ENCODE measurements around the gene TMEM242.

The TMEM242 gene

DNA sequence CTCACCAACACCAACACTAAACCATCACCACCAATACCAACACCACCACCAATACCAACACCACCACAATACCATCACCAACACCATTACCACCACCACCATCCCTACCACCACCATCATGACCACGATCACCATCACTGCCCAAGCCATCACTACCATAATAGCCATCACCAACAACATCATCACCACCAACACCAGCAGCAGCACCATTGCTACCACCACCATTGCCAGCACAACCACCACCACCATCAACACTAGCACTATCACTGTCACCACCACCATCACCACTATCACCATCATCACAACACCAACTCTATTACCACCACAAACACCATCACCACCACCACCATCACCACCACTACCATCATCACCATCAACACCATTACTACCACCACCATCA is 53.0 kb downstream of the TMEM242 start:
- no peak for DNase-seq (ENCODE audit: low read depth)

DNA sequence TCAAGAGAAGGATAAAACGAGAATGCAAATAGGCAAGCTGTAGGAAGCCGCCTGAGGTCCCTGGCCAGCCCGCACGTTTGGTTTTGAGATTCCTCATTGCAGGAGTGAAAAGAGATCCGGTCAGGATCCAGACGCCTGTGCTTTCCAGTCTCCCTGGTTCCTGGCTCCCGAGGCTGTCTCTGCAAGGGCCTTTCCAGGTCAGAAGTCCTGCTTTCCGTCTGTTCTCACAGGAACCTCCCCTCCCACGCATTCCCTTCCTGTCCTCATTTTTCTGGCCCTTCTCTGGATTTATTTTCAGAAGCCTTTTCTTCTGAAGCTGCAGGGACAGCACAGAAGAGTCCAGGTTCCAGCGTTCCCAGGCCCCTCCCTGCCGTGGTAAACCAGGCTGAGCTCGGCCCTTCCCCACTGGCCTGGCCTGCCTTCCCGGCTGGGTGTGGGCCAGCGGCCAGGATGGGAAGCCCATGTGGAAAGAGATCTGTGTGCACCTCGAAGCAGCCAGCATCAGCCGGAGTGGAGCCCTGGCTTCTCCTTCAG is 54.0 kb downstream of the TMEM242 start:
- peak; percentile 22 for DNase-seq (ENCODE audit: low read depth)

DNA sequence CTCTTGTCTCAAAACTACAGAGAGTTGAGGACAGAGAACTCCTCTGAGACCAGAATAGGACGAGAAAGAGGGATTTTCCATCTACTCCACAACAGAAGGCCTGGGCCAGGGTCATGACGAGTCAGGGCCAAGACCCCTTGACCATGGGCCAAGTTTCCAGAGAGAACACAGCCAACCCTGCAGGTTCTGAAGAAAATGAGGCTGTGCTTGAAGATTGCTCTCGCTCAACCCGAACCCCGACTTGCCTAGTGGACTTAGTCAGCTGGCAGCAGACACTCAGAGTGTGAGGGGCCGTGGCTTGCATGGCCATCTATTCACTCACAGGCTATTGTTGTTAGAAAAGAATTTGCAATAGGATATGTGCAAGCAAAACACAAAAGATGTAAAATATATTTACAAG is 54.5 kb downstream of the TMEM242 start:
- no peak for DNase-seq (ENCODE audit: low read depth)

DNA sequence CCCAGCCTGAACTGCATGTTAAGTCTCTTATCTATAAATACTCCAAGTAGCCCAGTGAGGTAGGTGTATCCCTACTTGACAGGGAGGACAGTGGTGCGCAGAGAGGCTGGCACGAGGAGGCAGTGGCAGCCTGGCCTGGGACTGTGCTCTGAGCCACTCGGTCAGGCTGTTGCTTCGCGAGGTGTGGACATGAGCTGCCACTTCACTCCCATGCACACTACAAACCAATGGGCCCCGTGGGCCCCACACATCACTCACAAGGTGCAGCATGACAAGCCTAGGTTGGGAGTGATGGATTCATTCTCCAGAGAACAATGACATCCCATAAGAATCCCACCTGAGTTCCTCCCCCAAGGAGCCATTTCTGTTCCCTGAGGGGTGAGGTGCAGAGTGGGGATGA is 54.9 kb downstream of the TMEM242 start:
- no peak for DNase-seq (ENCODE audit: low read depth)

DNA sequence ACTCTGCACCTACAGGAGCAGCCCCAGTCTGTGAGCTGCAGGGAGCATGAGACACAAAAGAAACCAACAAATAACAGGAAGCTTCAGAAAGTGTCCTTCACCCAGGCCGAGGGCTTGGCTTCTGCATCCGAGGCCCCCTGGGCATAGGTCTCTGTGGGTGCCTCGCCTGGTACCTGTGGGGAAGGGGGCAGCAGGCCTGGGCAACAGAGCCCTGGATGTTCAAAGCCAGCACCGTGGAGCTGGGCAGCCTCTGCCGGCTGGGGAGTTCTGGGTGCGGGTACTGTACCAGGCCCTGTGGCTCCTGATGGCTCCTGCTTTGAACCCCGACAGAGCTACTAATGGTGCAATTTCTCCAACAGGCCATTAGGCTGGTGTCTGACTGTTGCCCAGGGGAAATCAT is 55.7 kb downstream of the TMEM242 start:
- no peak for DNase-seq (ENCODE audit: low read depth)

DNA sequence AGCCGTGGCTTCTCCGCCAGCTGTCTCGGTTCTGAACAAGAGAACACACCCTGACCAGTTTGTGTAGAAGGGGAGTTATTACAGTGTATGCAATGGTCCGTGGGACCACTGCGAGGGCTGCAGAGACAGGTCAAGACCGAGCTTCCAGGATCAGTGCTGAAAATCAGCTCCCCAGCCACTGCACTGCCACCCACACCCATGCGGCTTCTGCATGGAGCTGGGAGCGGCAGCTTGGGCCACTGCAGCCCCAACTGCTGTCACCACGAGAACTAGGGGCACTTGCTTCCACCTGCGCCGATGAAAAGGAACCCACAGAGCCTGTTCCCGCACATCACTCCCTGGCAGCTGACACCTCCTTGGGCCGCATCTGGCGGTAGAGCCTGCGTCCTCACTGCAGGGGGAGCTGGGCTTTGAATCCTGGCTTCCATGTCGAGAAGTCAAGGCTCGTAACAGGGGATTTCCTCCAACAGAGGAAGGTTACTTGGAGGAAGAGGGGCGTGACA is 56.2 kb downstream of the TMEM242 start:
- DNase-seq (ENCODE audit: low read depth) = no peak

DNA sequence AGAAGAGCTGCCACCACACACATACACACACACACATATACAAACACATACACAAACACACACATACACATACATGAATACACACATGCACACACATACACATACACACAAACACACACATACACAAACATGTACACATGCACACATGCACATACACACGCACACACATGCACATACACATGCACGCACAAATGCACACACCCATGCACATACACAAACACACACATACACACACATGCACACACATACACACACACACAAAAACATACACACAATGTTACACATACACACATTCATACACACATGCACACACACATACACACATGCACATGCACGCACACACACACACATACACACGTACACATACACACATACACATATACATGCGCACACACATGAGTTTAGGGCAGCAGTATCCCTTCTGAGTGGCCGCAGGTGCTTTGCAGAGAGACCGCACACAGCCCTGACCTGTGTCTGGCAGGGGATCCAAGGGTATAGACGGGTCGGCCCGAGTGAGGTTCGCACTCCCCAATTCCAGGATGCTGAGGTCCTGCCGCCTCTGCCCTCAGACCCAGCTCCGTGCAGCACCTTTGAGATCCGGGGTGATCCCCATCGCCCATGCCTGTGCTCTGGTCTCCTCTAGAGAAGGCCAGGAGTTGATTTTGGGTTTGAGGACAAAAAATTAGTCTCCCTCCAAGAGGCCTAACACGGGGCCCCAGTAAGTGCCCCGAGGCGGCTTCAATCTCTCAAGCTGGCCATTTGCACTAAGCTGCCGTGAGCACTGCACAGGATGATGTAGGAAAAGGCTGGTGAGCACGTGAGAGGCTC is 56.8 kb downstream of the TMEM242 start:
- no peak for DNase-seq (ENCODE audit: low read depth)

DNA sequence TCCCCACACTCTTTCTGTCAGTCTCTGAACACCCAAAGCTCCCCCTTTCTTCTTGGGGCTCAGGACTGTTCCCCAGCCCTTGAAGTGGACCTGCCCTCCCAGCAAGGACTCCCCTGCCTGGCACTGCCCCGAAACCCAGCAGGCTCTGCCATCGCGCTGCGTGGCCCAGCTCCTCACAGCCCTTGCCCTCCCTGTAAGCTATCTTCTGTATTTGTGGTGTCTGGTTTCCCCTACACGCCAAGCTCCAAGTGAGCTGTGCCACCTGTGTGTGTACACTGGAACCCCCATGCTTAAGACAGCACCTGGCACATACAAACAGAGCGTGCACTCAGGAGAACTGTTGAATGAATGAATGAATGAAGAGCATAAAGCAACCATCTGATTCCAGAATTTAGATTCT is 57.7 kb downstream of the TMEM242 start:
- DNase-seq (ENCODE audit: low read depth) = no peak

DNA sequence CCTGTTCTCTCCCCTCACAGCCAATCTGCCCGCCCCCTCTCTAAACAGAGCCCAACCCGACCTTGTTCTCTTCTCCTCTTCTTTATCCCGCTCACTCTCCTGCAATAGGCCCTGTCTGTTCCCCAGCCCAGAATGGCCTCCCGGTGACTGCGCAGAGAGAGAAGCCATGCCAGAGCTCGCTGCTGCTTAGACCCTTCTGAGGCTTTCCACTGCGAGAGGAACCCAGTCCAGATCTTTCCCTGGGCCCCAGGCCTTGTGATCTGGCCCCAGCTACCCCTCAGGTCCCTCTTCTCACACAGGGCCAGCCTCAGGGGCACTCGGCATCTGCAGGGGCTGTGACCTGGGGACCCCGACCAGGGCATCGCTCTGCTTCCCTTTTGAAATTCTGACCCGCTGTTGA is 58.1 kb downstream of the TMEM242 start:
- no peak for DNase-seq (ENCODE audit: low read depth)

DNA sequence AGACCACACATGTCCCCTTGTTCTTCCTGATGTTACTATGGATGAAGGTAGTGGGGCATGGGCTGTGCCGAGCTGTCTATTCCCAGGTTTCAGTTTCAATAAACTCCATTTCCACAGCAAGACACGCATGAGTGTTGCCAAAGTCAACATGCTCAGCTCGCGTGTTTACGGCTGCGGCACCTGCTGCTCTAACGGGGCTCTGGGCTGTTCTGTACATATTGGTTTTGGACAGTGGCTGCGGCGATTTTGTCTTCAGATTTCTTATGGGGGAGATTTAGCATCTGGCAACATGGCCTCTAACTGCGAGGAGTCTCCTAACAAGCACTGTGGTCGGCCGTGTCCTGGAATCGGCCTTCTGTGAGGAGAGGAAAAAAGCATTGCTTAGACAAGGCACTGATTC is 58.6 kb downstream of the TMEM242 start:
- DNase-seq (ENCODE audit: low read depth) = no peak

DNA sequence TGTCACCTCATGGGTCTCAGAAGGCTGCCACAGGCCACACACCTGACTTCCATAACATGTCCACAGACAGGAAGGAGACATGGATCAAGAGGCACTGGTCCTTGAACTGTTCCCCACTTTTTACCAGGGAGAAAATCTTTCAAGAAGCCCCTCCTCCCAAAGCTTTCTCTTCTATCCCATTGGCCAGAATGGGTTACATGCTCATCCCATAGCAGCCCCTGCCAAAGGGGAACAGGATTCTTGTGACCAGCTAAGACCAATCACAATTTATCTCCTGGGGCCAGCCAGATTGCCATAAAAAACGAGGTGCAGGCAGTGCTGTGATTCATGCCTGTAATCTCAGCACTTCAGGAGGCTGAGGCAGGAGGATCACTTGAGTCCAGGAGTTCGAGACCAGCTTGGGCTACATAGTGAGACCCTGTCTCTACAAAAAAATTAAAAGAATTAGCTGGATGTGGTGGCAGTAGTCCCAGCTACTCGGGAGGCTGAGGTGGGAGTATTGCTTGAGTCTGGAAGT is 59.4 kb downstream of the TMEM242 start:
- DNase-seq (ENCODE audit: low read depth) = no peak

DNA sequence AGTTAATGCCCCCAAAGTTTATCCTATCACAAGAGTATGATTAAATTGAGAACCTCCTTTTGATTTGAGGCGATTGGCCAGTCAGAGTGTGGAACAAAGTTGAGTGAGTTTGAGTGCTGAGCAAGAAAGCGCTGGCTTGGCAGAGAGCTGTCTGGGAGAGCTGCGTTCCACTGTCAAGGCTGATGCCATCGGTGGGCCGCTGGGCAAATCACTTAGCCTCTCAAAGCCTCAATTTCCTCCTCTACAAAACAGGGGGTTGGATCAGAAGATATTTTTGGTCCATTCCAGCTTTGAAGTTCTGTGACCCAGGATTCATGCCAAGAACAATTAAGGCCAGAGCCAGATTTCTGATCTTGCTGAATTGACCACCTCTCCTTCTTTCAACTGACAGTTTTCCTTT is 60.2 kb downstream of the TMEM242 start:
- no peak for DNase-seq (ENCODE audit: low read depth)

DNA sequence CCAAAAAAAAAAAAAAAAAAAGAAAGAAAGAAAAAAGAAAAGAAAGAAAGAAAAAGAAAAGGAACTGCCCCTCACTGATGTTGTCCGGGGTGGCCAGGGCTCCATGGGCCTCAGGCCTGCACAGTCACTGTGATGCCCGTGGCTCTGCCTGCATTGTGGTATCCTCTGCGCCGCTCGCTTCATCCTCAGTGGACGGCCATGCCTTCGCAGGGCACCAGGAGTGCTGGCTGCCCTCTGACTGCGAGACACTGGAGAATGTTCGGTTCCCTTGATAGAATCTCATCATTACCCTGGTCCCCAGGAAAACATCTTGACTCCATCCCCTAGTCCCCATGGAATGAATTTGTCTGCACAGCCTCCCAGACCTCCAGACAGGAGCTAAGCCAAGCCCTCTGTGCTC is 61.7 kb downstream of the TMEM242 start:
- no peak for DNase-seq (ENCODE audit: low read depth)

DNA sequence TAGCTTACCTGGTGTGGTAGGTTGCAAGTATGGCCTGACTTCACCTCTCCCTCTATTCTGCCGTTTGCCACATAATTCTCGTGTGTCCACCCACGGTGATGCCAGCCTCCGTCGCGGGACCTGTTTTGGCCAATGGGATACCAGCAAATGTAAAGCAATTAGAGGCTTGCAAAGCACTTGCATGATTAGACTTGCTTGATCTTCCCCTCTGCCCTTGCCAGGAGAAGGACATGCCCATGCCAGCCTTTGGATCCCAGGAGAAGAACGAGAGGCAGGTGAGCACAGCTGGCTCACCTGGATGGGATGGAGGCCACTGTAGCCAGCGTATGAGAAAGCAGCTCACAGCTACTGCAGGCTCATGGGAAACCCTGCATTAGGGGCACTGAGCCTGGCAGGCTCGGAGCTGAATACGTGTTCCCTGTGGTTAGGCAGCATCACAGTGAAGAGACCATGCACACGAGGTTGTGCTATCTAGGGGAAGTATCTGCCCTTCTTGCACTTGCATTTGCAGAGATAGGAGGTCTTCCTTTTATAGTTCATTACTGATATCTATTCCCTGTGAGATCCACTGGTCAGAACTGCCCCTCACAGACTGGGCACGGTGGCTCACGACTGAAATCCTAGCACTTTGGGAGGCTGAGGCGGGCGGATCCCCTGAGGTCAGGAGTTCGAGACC is 62.4 kb downstream of the TMEM242 start:
- DNase-seq (ENCODE audit: low read depth) = no peak

DNA sequence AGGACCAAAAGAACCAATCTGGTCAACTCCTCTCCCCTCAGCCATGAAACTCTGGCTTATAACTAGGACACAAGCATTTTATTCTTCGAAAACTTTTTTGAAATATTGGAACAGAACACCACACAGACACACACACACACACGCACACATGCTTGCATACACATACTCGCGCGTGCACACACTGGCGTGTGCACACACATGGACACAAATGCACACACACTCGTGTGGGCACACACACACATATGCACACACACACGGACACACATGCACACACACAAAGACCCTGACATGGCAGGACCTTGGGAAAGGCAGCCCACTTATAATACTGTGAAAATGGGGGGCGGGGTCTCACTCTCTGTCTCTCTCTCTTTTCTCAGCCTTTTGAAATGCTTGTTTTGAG is 63.9 kb downstream of the TMEM242 start:
- DNase-seq (ENCODE audit: low read depth) = no peak

DNA sequence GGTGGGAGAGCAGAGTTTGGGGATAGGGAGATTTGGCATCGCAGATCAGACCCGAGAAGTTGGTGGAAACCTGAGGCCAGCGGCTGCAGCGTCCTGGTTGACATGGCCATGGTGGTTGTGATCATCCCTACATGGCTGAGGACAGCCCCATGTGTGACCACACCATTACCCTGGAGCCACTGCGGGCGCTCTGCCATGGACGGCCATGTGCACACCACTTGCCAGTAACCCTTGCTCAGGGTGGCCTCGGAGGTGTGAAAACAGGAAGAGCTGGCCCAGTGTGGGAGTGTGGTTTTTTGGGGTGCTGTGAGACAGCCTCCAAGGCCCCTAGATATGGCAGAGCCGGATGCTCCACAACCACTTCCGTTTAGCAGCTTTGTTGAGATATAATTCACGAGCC is 64.4 kb downstream of the TMEM242 start:
- DNase-seq (ENCODE audit: low read depth) = no peak

DNA sequence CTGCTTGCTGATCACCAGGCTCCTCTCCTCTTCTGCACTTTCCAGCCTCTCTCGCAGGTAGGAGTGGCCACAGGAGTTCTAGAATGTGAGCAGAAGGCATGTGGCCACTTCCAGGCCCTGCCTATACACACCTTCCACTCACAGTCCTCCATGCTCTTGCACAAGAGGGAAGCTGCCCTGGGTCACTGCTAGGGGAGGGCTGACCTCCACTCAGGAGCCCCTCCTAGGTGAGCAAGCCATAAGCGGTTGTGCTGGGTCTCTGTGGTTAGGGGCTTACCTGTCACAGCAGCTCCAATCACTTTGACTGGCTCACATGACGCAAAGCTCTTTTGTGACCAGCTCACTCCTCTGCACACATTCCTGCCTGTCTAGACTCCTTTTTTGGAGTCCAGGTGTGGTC is 68.2 kb downstream of the TMEM242 start:
- DNase-seq (ENCODE audit: low read depth) = no peak

DNA sequence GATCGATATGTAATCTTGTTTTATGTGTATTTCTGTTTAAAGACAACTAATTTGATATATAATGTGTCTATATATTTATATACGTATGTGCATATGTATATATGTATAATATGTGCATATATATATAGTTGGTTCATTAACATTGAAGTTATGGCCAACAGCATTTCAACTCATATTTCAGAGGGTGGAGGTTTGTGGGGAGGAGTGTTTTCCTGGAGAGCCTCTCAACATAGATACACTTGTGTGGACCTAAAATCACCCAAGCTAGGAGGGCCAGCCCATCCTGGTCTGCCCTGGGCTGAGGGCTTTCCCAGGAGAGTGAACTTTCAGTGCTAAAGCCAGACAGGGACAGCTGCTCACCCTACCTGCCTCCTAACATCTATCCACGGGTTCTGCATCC is 68.8 kb downstream of the TMEM242 start:
- no peak for DNase-seq (ENCODE audit: low read depth)

DNA sequence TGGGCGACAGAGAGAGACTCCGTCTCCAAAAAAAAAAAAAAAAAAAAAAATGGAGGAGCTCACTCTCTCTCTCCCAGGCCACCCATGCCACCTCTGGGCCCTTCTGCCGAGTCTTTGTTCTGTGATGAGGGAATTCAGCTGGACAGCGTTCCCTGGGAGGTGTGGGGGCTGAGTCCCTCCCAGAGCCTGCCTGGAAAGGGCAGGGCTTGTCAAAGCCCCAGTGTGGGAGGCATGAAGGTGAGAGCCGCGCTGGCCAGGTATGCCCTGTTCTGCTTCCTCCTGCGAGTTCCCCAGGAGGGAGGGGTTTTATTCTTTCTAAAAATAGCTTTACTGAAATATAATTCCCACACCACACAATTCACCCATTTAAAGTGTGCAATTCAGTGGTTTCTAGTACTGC is 69.6 kb downstream of the TMEM242 start:
- no peak for DNase-seq (ENCODE audit: low read depth)

DNA sequence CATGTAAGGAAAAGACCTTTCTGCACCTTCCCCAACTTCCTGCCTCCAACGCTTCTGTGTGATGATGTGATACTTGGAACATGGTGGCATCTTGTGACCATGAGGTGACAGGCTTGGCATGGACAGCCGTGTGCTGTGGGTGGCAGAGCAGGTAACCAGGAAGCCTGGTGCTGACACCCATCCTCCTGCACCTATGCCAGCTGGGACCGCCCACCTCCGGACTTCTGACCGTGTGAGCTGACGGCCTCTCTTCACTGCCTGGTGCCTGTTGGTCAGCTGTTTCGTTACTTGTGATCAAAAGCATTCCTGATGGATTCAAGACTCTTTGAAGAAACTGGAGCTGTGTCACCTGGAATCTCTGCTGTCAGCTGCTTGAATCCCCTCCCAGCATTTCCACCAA is 70.3 kb downstream of the TMEM242 start:
- no peak for DNase-seq (ENCODE audit: low read depth)

DNA sequence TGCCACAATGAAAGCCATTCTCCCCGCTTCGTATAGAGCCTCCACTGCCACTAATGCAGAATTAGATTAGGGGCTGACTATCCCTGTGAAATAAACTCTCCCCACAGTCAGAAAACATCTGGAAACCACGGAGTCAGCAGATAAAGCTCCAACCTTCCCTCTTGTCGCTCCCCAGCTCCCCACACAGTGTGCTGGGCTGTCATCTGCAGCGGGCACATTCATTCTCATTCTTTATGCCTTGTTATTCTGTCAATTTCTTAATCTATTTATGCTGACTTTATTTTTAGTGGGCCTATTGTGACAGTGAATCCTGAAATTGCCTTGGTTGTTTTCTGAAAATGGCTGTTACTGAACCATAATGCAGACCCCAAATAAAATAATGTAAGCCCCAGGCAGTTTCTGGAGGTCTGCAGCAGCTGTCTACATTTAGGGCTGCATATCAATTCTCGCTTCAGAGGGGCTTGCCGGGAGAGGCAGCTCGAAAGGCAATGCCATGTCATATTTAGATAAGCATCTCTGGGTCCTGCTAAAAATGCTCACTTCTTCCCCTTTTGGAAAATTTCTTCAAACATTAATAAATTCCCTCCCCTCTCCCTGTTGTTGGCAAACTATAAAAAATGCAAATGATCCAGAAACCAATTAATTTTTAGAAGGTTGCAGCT is 71.6 kb downstream of the TMEM242 start:
- DNase-seq (ENCODE audit: low read depth) = no peak

DNA sequence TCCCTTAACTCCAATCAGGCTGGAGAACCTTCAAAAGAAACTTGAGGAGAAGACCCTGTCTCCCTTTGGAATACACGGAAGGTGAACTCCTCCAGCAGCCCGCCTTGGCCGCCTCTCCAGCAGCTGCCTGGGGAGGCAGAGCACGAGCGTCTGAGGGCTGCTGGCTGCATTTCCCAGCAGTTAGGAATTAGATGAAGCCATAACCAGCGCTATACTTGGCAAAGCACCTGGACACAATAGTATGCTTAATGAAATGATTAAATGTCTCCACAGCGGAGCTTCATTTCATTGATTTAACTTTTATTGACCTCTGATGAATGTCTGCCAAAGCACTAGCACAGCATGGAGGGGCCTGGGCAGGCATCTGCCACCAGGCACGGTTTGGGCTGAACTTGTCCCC is 73.5 kb downstream of the TMEM242 start:
- DNase-seq (ENCODE audit: low read depth) = no peak

DNA sequence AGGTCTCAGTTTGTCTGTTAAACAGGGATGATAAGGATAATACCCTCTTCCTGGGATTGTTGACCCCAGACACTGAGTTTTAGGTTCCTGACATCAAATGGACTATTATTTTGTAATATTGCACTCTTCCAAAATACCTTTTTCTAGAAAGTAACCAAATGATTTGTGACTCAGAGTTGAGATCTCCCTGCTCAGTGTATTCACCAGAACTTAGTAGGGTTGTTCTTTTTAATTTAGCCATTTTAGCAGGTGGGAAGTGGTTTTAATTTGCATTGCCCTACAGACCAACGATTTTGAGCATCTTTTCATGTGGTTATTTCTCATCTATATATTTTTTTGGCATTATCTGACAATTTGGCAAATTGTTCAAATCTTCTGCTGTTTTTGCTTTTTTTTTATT is 75.1 kb downstream of the TMEM242 start:
- DNase-seq (ENCODE audit: low read depth) = no peak

Measured in non-pigmented ciliary epithelial cell (primary cell).